GM23338 (cell line): Measurements from ENCODE around the gene KLHL6.

Experiments used
- EZH2phosphoT487 ChIP-seq: fragments of 200-600 bp; sonication (generic); IDR thresholded peaks from one replicate; pipeline ENCODE4 v1.8.1; 2018; ENCODE audit warnings: antibody characterized with exemption; ENCODE audit not compliant: unreplicated experiment
- NANOG ChIP-seq: IDR thresholded peaks from 2 replicates; pipeline ENCODE4 v1.6.1; 2016; ENCODE audit warnings: antibody characterized with exemption, borderline replicate concordance
- POLR2AphosphoS5 ChIP-seq: IDR thresholded peaks from 2 replicates; pipeline ENCODE4 v1.6.1; 2016; ENCODE audit warnings: antibody characterized with exemption, low read depth
- STAT1 ChIP-seq: IDR thresholded peaks from one replicate; pipeline ENCODE4 v1.6.1; 2016; ENCODE audit warnings: antibody characterized with exemption; ENCODE audit not compliant: unreplicated experiment
- ZNF114 ChIP-seq: fragments of 250-450 bp; sonication (Bioruptor Pico); IDR thresholded peaks from 2 replicates; pipeline ENCODE4 v1.5.0; 2020; ENCODE audit warnings: mild to moderate bottlenecking, moderate library complexity
- TF ChIP-seq, protein P1 (sequence below), 2 experiments: fragments of 200-600 bp in 1 of 2; sonication (generic) in 1 of 2; conservative IDR thresholded peaks; 2 replicates each; pipeline versions ENCODE4 v1.5.1 to v1.6.1; 2016 to 2017; ENCODE audit warnings: antibody characterized with exemption in 2 of 2, low read depth in 2 of 2, mild to moderate bottlenecking in 2 of 2, moderate library complexity in 1 of 2
- TF ChIP-seq, protein P2 (sequence below): IDR thresholded peaks from 2 replicates; pipeline ENCODE4 v1.6.1; 2016; ENCODE audit warnings: antibody characterized with exemption

DNA sequence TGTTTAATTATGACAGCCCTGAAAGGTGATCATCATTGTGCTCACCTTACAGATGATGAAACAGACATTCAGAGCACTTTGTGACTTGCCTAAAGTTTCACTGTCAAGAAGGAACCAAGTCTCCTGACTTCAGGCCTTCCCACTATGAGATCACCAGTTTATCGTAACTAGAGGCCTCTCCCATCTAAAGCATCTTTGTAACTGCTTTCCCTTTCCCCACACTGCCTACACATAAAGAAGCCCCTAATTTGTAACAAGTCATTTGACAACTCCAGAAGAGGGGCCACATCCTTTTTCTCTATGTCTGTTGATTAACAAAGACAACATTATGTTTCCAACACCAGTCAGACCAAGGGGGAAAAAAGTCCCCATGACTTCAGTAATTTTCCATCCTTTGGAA lies 1.1 kb downstream of the KLHL6 start:
- TF ChIP-seq, protein P1, sequence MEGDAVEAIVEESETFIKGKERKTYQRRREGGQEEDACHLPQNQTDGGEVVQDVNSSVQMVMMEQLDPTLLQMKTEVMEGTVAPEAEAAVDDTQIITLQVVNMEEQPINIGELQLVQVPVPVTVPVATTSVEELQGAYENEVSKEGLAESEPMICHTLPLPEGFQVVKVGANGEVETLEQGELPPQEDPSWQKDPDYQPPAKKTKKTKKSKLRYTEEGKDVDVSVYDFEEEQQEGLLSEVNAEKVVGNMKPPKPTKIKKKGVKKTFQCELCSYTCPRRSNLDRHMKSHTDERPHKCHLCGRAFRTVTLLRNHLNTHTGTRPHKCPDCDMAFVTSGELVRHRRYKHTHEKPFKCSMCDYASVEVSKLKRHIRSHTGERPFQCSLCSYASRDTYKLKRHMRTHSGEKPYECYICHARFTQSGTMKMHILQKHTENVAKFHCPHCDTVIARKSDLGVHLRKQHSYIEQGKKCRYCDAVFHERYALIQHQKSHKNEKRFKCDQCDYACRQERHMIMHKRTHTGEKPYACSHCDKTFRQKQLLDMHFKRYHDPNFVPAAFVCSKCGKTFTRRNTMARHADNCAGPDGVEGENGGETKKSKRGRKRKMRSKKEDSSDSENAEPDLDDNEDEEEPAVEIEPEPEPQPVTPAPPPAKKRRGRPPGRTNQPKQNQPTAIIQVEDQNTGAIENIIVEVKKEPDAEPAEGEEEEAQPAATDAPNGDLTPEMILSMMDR (conservative IDR thresholded peaks at IDR 0.05; ENCODE audit: low read depth in 2 of 2): no peak
- no peak for TF ChIP-seq POLR2AphosphoS5
- TF ChIP-seq ZNF114 (CRISPR knock-in tag): no peak
- TF ChIP-seq EZH2phosphoT487: no peak
- no peak for TF ChIP-seq NANOG
- no peak for TF ChIP-seq STAT1
- TF ChIP-seq, protein P2, sequence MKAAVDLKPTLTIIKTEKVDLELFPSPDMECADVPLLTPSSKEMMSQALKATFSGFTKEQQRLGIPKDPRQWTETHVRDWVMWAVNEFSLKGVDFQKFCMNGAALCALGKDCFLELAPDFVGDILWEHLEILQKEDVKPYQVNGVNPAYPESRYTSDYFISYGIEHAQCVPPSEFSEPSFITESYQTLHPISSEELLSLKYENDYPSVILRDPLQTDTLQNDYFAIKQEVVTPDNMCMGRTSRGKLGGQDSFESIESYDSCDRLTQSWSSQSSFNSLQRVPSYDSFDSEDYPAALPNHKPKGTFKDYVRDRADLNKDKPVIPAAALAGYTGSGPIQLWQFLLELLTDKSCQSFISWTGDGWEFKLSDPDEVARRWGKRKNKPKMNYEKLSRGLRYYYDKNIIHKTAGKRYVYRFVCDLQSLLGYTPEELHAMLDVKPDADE: no peak
